Kidney capillary endothelial cell (primary cell): ENCODE results near the gene DUSP1.
"Not testable (repeated sequence)": the region's sequence is repeated elsewhere in the genome, so short reads cannot be mapped to it uniquely, and the experiment has no call there.

ENCODE experiments used
- DNase-seq: peaks from one replicate; pipeline ENCODE4 v3.0.0-alpha.2; 2018; ENCODE audit warnings: low spot score

Gene DUSP1

DNA sequence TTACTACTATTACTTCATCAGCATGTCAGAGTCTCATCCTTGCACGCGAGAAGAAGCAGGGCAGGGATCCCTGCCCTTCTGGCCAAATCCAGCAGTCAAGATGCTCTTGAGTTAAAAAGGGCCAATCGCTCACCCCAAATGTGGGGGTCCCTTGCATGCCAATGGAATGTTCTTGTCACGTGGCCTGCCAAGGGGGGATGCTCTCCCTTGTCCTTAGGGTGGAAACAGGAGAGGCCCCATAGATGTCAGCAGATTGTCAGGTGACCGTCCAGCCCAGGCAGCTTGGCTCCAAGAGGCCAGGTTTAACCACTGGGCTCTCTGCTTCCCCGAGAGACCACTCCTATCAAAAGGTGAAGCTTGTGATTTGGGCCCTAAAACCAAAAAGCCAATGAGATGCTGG is 25.3 kb upstream of the DUSP1 start:
- no peak for DNase-seq

DNA sequence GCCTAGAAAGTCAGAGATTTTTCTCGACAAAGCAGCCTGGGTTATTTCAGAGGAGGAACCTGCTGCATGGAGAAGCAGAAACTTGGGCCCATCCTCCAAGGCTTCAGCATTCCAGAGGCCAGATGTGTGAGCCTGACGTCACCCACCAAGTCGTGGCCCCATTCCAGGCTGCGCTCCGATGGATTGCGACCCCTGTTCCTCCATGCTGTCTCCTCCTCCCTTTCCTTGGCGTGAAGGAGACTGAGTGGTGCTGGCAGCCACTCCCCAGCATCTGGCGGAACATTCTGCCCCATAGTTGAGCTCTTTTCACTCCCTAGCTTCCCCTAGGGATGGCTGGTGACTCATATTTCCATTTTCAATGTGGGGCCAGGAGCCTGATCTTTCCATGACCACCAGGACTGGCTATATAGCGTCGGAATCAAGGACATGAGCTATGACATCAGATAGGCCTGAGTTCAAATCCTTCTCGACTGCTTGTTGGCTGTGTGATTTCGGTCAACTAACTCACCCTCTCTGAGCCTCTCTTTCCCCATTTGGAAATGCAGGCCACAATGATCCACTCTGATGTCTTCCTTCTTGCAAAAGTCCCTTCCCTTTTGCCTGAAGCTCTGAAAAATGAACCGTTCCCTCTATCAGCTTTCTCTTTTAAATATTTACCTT is 24.5 kb upstream of the DUSP1 start:
- peak; percentile 94 for DNase-seq

DNA sequence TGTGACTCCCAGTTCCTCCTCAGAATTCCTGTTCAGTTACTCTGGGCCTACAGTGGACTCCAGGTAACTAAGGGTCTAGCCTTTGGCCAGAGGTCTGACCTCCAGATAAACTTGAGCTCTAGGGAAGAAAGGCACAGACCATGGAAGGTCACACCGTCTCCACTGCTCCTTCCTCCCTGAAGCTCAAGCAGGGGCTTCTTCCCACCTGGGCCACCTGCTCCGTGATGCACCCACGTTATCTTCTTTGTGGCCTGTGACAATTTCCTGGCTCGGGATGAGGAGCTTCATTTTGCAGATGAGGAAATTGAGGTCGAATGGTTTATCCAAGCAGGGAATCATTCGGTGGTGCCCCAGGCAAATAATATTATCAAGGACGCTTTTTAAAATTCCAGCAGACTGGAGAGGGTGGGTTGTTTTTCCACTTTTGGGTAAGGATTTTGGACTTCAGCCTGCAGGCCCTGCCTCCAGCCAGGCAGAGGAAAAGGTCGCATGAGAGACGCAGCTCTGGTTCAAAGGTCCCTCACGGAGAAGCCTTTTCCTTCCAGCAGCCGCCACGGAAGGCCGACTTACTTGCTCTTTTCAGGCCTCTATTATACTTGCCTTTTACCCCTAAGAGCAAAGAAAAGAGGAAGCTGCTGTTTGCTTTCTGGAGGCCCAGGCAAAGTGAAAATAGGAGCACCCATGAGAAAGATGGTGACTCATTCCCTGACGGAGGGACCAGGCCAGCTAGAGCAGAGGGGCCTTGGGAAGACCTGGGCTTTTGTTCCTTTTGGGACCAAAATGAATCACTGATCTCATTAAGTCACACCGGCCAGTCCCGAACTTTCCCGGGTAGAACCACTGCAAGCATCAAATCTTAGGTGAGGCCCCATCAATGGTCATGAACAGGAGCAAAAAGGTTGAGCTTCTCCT is 22.8 kb upstream of the DUSP1 start:
- no peak for DNase-seq

DNA sequence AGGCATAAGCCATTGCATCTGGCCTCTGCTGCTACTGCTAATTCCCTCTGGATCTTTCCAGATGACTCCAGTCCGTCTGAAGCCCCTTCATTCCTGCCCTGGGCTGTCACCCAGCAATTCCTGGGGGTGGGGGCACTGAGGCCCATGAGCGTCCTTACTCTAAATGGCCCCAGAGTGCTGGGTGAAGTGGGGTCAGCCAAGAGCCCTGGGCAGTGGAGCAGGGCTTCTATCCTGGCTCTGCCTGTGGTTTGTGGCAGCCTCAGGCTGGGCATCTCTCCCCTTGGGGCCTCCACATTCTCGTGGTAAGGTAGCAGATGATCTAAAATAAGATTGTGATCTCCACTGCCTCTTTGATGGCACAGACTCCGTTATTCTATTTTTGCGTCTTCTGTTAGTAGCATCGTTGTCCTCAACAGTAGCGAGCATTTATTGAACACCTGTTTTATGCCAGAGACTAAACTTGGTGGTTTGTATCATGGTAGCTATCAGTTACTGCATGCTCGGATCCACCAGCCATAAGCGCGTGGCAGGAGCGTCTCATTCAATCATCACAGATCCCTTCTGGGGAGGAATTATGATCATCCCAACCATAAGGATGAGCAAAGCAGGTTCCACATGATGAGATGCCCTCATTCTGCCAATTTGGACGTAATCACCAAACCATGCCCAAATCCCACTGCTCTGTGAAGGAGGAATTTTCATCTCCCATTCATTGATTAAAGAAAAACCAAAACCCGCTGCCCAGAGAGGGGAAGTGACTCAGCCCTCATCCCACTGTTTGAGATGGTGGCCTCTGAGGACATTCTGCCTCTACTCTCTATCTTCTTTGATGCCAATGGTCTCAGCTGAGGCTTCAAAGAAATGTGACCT is 21.9 kb upstream of the DUSP1 start:
- no peak for DNase-seq

DNA sequence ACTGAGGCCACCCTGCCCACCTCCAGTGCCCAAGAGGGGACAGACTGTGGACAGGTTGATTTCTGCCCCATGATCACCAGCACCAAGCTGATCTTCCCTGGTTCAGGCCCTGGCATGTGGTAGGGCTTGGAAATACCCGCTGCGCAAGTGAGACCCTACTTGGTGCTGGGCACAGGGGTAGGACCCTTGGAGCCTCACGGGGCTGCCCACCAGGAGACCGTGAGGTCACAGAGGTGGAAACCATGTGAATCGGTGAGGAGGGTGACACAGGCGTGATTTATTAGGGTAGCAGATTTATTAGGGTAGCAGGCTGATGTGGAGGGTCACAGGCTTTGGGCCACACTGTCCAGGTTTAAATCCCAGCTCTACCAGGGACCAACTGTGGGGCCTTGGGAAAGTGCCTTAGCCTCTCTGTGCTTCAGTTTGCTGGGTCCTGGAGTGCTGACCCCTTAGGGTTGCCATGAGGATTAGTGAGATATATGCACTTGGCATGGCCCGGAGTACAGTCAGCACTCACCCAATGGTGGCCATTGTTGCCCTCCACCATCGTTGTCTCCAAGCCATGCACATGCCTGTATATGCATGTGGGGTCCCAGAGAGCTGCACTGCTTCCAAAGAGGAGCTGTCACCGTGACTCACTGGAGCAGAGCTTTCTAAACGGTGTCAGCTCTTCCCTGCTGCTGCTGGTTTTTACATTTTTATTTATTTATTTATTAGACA is 20.9 kb upstream of the DUSP1 start:
- no peak for DNase-seq

DNA sequence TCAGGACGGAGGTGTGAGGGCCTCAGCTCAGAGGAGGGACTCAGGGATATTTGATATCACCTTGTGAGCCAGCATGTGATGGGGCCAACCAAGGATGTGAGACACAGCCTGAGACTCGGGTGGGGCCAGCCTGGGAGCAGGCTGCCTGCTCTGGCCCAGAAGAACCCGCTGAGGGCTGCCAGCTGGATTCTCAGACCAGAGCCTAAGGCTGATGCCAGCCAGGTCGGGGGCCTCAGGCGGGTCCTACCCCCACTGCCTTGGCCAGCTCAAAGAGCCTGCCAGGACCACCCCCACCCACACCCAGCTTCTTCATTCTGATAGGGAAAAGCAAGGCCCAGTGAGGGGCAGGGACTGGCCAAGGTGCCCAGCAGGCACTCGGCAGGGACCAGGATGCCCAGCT is 20.3 kb upstream of the DUSP1 start:
- no peak for DNase-seq

DNA sequence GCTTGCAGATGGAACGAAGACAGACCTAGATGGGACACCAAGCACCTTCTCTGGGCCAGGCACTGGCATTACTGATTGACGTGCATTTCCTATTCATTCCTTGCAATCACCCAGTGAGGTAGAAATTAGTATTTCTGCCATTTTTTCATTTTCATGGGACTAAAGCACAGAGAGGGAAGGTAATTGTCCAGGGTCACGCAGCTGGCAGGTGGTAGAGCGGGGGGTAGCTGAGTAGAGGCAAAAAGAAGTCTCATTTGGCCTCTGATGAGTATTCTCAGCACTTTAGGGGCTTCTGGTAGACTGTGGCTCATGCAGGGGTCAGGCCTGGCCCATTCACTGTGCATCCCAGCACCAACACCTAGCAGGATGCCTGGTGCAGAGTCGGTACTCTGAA is 19.5 kb upstream of the DUSP1 start:
- DNase-seq: no peak

DNA sequence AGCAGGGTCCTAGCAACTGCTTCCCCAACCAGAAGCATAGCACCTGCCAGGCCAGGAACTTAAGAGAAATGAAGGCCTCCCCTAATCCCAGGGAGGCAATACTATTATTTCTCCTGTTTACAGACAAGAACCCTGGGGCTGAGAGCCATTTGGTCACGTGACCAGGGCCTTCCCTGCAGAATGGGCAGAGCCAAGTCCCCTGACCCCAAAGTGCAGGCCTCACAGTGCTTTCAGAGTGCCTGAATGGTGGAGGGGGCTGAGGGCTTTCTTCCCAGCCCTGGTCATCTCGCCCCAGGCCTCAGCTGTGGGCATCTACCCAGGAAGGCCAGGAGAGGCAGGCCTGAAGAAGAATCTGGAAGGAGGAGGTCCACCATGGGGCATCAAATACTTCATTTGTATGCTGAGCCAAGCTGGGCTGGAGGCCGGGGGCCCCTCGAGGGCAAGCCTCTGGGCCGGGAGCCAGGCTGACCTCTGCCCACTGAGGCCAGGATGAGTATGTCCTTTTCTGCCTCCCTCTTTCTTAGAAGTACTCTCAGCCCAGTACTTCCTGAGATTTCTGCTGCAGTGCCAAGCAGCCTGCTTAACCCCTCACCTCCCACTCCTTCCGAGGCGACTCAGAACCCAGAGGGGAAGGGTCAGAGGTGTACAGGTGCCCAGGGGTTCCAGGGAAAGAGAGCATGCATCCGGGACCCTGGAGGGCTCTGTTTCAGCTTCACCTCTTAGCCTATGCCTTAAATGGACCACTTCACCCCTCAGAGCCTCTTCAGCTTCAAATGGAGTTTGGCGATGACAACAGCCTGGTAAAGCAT is 18.9 kb upstream of the DUSP1 start:
- DNase-seq: no peak

DNA sequence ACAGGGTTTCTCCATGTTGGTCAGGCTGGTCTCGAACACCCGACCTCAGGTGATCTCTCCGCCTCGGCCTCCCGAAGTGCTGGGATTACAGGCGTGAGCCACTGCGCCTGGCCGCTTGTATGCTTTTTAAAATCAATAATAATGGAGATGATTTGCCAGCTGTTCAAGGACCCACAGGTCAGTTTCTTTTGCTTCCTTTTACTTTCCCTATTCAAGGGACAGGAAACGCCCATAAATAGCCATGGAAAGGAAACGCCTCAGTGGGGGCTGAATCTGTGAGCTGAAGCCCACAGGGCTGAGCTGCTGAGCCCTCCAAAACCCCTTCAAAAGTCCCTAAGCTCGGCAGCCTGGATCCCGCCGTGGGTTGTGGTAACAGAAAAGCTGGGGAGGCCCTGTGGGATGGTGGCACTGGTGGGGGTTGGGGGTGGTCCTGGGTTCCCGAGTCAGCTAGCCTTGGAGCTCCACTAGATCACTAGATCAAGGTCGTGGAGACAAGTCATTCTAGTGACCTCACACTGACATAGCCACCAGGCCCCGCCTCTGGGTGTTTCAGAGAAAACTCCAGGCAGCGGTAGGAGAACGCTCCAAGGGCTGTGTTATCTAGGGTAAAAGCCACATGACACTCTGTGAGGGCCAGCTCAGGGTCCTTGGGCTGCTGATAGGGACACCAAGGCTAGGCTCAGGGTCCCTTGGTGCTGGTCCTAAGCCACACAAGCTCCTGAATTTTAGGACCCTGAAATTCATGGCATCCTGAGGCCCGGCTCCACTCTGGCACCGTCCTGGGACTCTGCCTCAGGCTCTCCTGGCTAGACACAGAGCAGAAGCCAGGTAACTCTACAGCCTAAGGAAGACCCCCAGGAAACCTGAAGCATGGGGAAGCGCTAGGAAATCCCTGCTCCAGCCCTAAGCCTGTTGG is 18.0 kb upstream of the DUSP1 start:
- DNase-seq: peak; percentile 39

DNA sequence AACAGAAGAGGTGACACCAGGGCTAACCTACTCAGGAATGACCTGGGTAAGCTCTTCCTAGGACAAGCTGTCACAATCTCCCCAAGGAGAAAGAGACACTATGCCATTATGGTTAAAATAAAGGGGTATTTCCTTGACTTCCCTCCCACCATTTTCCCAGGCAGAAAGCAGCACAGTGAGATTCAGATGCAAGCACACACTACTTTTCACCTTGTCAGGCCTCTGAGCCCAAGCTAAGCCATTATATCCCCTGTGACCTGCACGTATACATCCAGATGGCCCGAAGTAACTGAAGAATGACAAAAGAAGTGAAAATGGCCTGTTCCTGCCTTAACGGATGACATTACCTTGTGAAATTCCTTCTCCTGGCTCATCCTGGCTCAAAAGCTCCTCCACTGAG is 16.5 kb upstream of the DUSP1 start:
- not testable (repeated sequence) for DNase-seq

DNA sequence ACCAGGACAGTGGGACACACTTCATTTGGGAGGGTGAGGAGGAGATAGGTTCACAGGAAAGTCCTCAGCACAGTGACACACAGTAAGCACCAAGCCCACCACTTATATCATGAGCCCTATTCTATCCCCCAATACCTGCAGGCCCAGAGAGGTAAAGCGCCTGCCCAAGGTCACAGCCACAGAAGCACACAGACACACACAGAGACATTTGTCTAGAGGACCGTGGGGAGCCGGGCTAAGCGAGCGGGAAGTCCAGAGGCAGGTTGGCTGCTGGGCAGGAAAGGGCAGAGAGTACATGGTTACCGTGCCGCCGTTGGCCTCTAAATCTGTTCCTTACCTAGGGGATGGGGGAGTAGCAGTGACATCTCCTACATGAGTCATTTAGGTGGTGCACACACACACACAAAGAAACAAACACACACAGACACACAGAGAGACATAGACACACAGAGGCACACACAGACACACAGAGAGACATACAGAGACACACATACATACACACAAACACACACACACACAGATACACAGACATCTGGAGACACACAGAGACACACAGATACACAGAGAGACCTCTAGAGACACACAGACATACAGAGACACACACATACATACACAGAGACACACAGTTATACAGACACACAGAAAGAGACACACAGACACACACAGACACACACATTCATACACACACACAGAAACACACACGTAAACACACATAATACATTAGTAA is 15.9 kb upstream of the DUSP1 start:
- DNase-seq: no peak

DNA sequence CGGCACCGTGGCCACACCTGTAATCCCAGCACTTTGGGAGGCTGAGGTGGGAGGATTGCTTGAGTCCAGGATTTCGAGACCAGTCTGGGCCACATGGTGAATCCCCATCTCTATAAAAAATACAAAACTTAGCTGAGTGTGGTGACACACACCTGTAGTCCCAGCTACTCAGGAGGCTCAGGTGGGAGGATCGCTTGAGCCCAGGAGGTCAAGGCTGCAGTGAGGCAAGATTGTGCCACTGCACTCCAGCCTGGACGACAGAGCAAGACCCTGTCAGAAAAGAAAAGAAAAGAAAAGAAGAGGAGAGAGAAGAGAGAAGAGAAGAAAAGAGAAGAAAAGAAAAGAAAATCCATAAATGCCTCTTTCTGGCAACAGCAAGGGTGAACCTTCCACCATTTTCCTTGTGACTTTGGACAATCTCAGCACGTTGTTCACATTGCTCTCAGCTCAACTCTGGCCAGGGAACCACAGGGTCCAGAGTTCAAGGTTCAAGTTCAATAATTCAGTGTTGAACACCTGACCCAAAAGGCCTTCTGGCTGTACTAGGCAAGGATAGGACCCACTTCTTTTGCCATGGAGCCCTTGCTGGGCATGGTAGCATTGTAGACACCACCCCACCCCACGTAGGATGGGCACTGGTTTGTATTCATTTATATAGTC is 14.6 kb upstream of the DUSP1 start:
- DNase-seq: no peak

DNA sequence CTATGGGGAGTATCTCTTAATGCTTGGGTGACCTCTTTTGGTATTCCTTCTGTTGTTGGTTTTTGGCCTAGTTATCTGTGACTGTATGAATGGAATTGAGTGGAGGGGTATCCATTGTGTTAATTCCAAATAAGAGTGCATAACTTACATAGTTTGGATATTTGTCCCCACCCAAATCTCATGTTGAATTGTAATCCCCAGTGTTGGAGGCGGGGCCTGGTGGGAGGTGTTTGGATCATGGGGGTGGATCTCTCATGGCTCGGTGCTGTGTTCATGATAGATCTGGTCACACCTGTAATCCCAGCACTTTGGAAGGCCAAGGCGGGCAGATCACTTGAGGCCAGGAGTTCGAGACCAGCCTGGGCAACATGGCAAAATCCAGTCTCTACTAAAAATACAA is 13.2 kb upstream of the DUSP1 start:
- DNase-seq: not testable (repeated sequence)

DNA sequence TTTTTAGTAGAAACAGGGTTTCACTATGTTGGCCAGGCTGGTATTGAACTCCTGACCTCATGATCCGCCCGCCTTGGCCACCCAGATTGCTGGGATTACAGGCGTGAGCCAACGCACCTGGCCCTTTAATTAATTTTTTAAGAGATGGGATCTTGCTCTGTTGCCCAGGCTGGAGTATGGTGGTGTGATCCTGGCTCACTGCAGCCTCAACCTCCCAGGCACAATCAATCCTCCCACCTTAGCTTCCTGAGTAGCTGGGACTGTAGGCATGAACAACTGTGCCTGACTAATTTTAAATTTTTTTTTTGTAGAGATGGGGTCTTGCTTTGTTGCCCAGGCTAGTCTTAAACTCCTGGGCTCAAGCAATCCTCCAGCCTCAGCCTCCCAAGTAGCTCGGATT is 12.3 kb upstream of the DUSP1 start:
- DNase-seq: not testable (repeated sequence)

DNA sequence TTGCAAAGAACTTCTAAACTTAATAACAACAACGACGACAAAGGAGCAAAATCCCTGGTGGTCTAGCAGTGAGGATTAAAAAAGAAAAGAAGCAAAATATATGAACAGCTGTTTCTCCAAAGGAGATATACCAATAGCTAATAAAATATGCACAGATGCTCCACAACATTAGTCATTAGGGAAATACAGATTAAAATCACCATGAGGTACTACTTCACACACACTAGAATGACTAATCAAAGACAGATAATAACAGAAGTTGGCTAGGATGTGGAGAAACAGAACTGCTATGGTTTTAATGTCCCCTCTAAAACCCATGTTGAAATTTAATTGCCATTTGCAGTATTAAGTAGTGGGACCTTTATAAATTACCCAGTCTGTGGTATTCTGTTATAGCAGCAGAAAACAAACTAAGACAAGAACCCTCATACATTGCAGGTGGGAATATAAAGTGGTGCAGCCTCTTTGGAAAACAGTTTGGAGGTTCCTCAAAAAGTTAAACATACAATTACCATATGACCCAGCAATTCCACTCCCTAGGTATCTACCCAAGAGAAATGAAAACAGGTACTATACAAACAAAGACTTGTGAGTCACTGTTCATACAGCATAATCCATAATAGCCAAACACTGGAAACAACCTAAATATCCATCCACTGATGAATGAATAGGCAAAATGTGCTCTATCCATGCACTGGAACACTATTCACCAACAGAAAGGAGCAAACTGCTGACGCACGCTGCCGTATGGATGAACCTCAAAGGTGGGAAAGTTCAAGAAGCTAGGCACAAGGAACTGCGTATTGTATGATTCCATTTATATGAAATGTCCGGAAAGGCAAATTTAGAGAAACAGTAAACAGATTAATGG is 11.4 kb upstream of the DUSP1 start:
- no peak for DNase-seq

DNA sequence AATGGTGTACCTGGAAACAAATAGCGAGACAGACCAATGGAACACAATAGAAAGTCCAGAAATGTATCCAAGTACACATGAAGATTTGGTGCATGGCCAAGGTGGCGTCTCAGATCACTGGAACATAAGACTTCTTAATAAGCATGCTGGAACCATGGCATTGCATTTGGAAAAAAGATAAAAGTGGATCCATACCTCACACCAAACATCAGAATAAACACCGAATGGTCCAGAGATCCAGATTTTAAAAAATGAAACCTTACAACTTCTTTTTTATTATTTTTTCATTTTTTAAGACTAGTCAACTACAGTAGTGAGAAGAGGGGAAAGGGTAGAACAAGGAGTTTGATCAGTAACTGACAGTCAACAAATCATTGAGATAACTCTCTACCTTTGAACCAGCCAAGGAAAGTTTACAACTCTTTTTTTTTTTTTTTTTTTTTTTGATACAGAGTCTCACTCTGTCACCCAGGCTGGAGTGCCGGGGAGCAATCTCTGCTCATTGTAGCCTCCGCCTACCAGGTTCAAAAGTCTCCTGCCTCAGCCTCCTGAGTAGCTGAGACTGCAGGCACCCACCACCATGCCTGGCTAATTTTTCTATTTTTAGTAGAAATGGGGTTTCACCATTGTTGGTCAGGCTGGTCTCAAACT is 8.8 kb upstream of the DUSP1 start:
- no peak for DNase-seq
